ENCODE data around the gene CD4.
"Not testable (repeated sequence)": the region's sequence is repeated elsewhere in the genome, so short reads cannot be mapped to it uniquely, and the experiment has no call there.

Gene CD4
- total RNA-seq = 0.15 to 0.39 reads per million in 2 donors

DNA sequence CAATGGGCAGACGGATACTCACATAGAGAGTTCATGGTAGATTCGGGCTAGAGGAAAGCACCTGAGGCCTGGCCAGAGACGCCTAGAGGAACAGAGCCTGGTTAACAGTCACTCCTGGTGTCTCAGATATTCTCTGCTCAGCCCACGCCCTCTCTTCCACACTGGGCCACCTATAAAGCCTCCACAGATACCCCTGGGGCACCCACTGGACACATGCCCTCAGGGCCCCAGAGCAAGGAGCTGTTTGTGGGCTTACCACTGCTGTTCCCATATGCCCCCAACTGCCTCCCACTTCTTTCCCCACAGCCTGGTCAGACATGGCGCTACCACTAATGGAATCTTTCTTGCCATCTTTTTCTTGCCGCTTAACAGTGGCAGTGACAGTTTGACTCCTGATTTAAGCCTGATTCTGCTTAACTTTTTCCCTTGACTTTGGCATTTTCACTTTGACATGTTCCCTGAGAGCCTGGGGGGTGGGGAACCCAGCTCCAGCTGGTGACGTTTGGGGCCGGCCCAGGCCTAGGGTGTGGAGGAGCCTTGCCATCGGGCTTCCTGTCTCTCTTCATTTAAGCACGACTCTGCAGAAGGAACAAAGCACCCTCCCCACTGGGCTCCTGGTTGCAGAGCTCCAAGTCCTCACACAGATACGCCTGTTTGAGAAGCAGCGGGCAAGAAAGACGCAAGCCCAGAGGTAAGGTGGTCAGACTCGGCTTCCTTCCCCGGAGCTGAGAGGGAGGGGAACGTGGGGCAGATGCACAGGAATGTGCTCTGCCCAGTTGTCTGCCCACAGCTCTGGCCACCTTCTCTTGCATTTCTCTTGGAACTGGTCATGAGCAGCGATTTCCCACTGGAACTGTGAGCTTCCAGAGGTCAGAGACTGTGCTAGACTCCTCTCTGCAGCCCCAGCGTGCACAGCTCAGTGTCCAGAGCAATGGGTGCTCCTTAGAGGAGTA lies at the start of gene CD4:
Gene CD4, plus strand, starts transcription at position 557 of the 953 bp plus-strand sequence. CDS start 10,611 bp downstream, outside the sequence.
- no peak for DNase-seq

DNA sequence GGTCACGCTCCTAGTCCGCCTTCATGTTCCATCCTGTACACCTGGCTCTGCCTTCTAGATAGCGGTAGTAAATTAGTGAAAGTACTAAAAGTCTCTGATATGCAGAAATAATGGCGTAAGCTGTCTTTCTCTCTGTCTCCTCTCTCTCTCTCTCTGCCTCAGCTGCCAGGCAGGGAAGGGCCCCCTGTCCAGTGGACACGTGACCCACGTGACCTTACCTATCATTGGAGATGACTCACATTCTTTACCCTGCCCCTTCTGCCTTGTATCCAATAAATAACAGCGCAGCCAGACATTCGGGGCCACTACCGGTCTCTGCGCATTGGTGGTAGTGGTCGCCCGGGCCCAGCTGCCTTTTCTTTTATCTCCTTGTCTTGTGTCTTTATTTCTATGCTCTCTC lies 47.2 kb upstream of the CD4 start:
- DNase-seq = not testable (repeated sequence)

DNA sequence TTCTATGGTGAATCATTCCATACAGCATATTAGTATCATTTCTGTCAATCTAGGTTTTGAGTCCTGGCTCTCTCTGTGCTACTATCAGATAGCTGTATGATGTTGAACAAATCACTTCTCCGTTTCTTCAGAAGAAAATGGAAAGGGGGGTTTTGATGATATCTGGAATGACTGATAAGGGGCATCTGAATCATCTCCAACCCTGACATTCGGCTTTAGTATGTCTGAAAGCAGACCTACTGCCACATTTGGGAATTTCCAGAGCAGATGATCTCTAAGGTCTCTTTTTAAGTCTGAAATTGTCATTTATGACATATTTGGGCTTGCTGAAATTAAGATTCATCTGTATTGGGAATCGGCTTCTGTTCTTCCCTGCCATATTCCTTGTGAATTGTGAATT lies 46.5 kb upstream of the CD4 start:
- DNase-seq = no peak

DNA sequence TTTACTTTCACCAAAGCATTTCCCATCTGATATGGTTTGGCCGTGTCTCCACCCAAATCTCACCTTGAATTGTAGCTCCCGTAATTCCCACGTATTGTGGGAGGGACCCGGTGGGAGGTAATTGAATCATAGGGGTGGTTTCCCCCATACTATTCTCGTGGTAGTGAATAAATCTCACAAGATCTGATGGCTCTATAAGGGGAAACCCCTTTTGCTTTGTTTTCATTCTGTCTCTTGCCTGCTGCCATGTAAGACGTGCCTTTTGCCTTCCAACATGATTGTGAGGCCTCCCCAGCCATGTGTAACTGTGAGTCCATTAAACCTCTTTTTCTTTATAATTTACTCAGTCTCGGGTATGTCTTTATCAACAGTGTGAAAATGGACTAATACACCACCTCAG lies 46.0 kb upstream of the CD4 start:
- not testable (repeated sequence) for DNase-seq

DNA sequence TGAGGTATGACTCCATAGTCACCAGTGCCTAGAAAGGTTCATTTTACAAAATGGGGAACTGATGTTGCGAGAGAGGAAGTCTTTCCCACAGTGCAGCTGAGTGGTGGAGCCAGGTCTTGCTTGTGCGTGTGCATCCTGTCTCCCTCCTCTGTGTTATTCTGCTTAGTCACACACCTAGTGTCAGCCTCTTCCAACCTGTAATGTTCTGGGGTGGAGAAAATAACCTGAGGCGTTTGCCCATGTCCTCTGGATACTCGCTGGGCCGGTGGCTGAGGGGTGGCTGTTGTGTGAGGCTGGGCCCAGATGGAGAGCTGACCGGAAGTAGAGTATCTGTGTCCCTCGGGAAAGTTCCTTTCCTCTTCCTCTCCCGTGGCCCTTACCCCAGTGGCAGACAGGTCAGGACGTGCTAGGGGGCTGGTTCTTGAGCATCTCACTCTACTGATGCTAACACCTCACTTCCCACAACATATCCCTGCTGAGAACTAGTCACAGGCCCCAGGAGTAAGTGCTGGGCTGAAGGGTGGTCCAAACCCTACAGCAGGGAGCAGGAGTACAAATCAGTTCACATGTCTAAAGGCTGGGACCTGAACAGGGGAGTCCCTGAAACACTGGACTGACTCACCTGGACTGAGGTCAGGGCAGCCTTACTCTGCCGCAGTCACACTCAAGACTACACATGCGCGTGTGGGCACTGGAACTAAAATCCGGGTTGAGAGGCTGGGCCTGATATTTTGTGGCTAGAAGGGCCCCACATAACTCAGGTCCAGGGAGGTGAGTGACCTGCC lies 43.4 kb upstream of the CD4 start:
- DNase-seq = no peak

DNA sequence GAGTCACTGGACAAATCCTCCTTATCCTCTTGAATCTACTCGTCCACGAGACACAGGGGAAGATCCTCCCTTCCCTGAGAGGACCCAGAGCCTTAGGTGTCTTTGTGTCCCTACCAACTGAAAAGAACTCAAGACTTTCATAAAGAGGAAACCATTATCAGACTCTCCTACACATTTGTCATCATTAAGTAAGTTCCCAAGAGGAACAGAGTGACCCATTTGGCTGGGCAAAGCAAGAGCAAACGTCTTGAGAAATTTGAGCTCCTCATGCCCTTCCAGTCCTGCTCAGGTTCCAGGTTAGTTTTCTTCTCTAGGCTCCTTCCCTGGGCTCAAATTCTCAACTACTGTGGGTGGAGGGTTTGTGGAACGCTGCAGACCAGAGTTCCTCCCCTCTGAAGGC lies 42.1 kb upstream of the CD4 start:
- DNase-seq = no peak

DNA sequence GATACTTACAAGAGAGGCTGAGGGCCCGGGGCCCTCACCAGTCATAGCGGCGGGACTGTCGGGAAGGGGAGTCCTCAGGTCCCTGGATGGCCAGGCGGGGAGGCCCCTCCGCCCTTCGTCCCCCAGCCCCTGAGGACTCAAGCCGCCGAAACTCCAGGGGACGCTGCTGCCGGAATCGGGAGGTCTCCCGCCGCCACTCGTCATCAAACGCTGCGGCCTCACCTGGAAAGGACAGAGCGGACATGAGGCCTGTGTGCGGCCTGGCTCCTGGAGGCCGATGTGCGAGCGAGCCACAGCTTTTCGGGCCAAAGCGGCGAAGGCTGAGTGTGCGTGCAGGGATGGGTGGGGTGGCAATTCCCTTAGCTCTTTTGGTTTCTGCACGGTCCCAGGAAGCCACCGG lies 40.6 kb upstream of the CD4 start:
- DNase-seq = no peak

DNA sequence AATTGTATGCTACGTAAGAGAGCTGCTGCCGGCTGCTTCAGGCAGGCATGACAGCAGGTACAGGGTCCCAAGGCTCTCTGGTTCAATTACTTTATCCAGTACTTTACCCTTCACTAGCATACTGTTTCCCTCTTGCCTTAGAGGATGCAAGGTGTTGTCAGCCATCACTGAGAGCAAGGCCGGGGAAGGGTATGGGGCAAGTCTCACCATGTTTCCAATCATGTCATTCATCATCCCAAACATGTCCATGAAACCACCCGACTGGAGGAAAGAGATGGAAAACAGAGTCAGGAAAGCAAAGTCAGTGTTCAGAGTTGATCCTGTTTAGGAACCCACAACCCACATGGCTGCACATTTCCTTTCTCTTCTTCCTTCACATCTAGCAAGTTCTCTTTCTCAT lies 38.8 kb upstream of the CD4 start:
- no peak for DNase-seq

DNA sequence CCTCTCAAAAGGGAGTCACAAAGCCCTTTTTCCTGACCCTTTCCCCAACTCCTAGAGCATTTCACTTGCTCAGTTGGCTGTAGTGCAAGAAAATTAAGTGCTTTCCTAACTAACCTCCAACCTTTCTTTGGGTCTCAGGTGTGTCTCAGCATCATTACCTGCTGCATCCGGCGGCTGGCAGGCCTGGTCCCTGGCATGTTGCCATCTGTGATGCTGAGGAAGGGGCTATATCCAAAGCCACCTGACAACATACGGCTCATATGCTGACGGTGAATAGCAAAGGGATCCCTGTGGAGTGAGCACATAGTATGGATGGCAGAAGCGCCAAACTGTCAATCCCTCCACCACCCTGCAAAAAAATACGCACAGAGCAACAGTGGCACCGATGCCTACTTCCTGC lies 37.6 kb upstream of the CD4 start:
- DNase-seq = no peak

DNA sequence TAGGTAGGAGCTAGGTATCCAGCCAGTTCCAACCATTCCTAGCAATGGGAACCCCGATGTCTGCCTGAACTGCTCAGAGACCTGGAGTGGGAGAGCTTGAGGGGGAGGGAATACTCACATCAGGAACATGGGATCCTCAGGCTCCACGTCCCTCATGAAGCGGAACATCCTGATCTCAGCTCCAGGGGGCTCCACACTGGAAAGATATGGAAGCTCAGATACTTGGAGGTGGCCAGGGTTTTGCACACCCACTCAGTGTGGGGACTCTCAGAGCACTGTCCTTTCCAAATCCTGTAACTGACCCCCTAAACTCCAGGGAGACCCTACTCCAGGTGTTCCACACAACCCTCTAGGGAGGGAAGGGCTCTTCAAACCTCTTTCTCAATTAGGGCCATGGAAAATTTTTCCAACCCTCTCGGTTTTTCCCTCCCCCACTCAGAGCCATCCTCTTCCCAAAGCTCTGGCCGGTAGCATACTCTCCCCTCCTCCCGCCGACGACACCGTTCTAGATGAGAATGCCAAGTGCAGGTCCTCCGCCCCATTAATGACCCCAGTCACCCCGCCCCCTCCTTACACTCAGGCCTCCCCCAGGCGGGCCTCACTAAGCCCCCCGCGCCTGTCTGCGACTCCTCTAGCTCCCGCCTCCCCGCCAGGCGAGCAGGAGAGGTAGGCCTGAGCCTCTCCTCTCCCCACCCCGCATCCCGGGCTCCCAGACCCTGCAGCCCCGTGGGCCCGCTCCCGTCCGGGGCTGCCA lies 37.0 kb upstream of the CD4 start:
- DNase-seq = no peak

DNA sequence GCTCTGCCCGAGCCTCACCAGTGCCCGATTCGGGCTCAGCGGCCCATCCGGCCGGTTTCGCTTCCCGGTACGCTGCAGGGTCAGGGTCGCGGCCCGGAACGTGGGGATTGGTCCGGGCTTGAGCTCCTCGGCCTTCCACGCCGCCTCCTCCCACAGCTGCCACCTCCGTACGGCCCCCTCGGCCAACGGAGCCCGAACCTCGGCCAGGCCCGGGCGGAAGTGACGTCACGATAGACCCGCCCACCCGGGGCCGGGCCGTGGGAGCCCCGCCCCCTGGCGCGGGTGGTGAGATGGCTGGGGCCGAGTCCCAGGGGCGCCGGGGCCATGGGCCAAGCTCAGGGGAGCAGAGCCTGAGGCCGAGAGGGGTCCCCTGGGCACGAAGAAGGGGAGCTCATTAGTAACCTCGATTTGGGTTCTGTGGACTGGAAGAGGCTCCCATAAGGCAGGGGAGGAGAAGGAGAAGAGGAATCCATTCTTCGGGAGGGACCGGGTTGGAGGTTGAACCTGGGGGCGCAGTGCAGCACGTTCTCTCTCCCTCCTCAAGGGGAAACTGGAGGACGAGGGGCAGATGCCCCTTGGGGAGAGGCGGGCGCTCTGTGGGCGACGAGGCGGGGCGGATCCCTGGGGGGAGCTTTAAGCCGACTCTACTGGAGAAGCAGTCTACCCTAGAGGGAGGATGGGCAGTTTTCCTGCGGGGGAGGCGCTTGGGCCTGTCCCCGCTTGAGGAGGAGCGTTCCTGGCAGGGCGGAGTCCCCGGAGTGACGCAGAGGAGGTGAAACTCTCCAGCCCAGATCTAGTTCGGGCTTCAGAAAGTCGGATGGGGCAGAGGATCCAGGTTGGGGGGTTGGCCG lies 36.2 kb upstream of the CD4 start, which contains the start of gene MLF2:
Gene MLF2, minus strand, starts transcription at position 221 of the 851 bp plus-strand sequence. CDS start 807 bp downstream, outside the sequence.
- peak; percentile 87 for DNase-seq

DNA sequence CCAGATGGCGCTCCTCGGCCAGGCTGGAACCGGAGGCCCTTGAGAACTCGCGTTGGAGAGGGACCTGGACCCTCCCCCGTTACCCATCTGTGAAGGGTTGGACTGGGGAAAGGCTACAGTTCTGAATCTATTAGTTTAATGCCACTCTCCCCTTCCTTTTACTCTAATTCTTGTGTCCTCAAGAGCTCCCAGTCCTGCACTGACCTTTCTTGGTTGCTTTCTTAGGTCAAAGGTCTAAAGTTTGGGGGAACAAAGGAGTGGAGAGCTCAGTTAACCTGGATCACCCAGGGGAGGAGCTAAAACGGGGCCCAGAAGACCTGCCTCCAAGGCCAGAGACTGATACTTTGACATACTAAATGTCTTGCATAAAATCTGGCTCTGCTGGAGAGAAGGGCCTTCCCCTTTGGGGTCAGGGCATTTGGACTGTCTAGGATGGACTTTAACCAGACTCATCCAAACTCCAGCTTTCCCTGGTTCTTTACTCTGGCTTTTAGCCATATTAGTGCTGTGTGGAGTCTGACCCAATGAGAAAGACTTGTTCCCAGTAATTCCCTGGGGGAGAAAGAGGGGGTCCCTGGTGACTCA lies 35.5 kb upstream of the CD4 start:
- no peak for DNase-seq

DNA sequence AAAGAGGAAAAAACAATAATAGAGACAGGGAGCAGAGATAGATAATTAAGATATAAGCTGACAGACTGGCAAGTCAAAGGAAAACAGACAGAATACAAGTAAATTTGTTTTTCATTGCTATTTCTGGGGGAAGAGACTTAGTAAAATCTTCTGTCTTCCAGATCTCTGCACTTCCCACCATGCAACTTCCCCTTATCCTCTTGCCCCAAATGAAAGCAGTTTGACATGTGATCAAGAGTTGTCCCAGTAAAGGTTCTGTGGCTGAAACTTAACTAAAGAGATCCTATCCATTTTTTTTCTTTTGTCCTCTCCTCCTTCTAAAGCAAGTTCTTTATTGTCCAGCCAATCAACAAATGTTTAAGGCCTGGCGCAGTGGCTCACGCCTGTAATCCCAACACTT lies 34.9 kb upstream of the CD4 start:
- no peak for DNase-seq

DNA sequence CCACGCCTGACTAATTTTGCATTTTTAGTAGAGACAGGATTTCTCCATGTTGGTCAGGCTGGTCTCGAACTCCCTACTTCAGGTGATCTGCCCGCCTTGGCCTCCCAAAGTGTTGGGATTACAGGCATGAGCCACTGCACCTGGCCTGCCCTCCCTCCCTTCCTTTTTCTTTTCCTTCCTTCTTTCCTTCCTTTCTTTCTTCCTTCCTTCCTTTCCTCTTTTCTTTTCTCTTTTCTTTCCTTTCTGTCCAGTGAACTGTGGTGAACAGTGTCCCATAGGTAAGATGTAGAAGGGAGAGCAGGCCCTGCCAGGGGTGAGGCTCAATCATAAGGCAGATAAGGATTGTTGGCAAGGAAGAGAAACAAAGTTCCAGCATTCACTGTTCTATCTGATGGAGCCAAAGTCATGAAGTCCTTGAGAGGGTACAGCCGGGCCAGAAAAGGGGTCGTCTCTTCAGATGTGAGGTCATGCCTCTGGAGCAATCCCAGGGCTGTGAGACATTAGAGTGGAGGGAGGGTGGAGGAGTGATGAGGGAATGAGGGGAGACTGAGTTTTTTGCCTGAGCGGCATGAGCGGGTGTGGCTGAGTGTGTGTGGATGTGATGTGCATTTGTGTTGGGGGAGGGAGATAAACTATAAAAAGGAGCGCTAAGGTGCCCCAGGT lies 32.2 kb upstream of the CD4 start:
- no peak for DNase-seq

DNA sequence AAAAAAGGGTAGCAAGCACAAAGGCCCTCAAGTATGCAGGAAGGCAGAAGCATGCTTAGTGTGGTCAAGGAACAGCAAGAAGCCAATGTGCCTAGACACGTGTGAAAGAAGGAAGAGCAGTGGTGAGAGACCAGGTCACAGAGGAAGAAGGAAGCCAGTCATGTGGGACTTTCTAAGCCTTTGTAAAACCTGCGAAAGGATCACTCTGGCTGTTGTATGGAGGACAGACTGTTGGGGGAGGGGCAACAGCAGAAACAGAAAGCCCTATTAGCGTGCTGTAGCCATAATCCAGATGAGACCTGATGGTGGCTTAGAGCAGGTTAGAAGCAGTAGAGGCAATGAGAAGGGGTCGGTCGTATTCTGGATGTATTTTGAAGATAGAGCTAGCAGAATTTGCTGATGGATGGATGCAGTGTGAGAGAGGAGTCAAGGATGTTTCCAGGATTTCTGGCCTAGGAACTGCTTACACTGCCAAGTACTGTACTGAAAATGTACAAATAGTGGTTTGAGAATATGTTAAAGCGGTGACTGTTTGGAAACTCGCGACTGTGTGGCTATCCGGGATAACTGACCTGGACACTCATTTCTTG lies 30.7 kb upstream of the CD4 start:
- no peak for DNase-seq

DNA sequence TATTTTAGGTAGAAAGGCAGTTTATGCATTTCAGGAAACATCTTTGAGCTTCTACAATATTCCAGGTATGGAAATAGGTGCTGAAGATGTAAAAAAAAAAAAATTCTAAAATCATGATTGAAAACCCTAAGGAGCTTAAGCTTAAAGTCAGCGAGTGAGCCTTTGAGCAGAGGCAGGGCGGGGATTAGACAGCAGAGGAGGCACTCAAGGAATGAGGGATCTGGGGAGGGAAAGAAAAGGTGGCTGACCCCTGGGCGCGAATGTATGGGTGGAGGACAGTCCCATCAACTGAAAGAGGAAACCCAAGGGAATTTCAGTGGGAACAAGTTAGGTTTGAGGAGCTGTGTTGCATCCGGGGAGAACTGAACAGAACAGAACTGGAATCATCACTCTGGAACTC lies 29.6 kb upstream of the CD4 start:
- DNase-seq = no peak

DNA sequence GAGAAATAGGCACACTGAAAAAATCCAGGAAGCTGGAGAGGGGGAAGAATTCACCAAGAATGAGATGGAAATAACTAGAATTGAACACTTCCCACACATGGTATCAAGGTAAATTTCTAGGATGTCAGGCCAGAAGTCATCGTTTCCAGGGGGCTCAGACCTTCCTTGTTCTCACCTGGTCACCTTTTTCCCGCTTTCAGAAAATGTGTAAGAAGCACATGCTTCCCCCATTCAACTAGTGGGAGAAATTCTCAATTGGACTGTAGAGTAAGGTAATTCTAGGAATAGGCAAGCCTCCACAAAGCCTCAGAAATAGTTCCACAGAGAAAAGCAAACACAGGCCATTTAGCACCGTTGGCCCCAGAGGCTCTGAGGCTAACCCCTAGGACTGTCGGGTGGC lies 25.9 kb upstream of the CD4 start:
- DNase-seq = no peak

DNA sequence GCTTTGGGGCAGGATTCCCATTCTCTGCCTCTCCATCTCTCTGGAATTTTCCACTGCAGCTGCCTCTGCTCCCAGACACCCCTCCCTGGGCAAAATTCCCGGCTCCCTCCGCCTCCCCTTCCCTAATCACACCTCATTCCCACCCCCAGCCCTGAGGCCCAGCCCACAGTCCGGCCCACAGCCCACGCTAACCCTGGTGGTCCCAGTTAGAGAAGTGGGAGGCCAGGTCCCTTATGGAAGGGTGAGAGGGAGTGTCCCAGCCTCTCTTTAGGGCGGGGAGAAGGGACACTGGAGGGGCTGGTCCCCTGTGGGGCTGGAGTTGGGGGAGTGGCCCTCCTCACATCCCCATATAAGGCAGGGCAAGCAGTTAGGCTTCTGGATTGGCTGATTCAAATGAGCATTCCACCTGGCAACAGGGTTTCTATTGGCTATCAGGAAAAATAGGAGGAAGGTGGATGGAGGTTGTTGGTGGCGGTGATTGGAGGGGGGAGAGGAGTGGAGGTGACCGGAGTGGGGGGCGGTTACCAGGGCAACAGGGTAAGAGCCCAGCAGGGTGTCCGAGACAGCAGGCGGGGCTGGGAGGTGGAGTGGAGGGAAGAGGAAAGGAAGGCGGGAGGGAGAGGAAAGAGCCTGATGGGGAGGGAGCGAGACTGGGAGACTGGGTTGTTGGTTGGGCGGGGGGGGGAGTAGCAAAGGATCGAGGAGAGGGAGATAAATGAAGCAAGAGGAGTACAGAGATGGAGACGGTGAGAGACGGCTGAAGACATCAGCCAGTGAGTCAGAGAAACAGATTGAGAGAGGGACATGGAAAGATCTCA lies 25.1 kb upstream of the CD4 start:
- DNase-seq = no peak

DNA sequence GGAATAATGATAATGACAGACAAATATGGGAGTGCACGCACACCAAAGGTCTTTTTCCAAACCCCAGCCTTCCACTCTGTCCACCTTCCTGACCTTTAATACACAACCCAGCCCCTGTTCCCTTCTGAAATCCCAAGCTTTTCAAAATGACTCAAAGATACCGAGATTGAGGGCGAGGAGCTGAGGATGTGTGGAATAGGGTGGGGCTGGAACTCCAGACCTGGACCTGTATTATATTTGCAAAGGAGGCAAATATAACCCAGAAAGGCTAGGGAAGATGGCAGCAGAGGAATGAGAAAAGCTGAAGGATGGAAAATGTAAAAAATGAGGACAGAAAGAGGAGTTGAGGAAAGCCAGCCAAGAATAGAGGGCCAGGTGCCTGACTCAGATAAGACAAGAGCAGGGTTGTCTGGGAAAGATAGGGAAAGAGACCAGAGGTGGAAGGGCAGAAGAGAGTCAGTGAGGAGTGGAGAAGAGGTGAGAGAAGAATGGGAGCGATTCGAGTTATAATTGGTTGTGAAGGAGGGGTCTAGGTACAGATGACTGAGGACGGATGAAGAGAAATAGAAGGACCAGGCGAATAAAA lies 24.2 kb upstream of the CD4 start:
- no peak for DNase-seq
